K562 (cell line): Measurements from ENCODE around the gene KCNJ15. TPM values are rescaled to one million over a fixed set of nuclear protein-coding genes. Genes with fewer than 3 reads are reported as not detected.

Experiments used
- ARID1B ChIP-seq: fragments of 450-650 bp; IDR thresholded peaks from 2 replicates; pipeline ENCODE4 v1.6.1; 2016; ENCODE audit warnings: antibody characterized with exemption, mild to moderate bottlenecking, inconsistent platforms
- ARID2 ChIP-seq: fragments of 450-650 bp; IDR thresholded peaks from 2 replicates; pipeline ENCODE4 v1.6.1; 2017; ENCODE audit warnings: antibody characterized with exemption, mild to moderate bottlenecking
- ATF7 ChIP-seq: fragments of 450-650 bp; IDR thresholded peaks from 2 replicates; pipeline ENCODE4 v1.7.1; 2014; ENCODE audit warnings: mild to moderate bottlenecking, moderate library complexity
- CBX5 ChIP-seq: IDR thresholded peaks from 2 replicates; pipeline ENCODE4 v1.6.1; 2014; ENCODE audit warnings: low read depth, borderline replicate concordance
- CC2D1A ChIP-seq: fragments of 450-650 bp; IDR thresholded peaks from 2 replicates; pipeline ENCODE4 v1.6.1; 2017; ENCODE audit warnings: mild to moderate bottlenecking
- CTCFL ChIP-seq: IDR thresholded peaks from 2 replicates; pipeline ENCODE4 v1.6.1; 2011; ENCODE audit warnings: borderline replicate concordance, low read depth, mild to moderate bottlenecking, moderate library complexity, low read length; ENCODE audit not compliant: insufficient read depth, poor library complexity, severe bottlenecking
- ELK1 ChIP-seq: sonication (generic); formaldehyde crosslinking; IDR thresholded peaks from 2 replicates; pipeline ENCODE4 v1.8.1; 2022; ENCODE audit warnings: missing genetic modification reagents
- FOXK2 ChIP-seq, 2 experiments: fragments of 450-650 bp; IDR thresholded peaks in 1 of 2; conservative IDR thresholded peaks in 1 of 2; 2 replicates each; pipeline ENCODE4 v1.6.1; 2016; ENCODE audit warnings: low read depth in 2 of 2, mild to moderate bottlenecking in 1 of 2
- MLLT1 ChIP-seq, 2 experiments: fragments of 450-650 bp; IDR thresholded peaks; 2 replicates each; pipeline ENCODE4 v1.6.1; 2016
- NEUROD1 ChIP-seq: fragments of 150-350 bp; IDR thresholded peaks from 2 replicates; pipeline ENCODE4 v1.6.1; 2014; ENCODE audit warnings: borderline replicate concordance, low read length, low read depth; ENCODE audit not compliant: partially characterized antibody
- RAD21 ChIP-seq, 2 experiments: fragments of 250-450 bp in 1 of 2; fragments of 450-650 bp in 1 of 2; sonication (Bioruptor Pico) in 1 of 2; formaldehyde crosslinking in 1 of 2; IDR thresholded peaks in 1 of 2; conservative IDR thresholded peaks in 1 of 2; 2 replicates each; pipeline versions ENCODE4 v1.4.0 to v1.8.0; 2020 to 2022; ENCODE audit warnings: mild to moderate bottlenecking in 2 of 2, moderate library complexity in 1 of 2
- RCOR1 ChIP-seq, 2 experiments: IDR thresholded peaks; 2 replicates each; pipeline ENCODE4 v1.6.1; 2012; ENCODE audit warnings: low read depth in 2 of 2, low read length in 2 of 2, borderline replicate concordance in 1 of 2, improper control_type of control experiment in 1 of 2
- TRIM24 ChIP-seq, 2 experiments: fragments of 450-650 bp; IDR thresholded peaks; 2 replicates each; pipeline ENCODE4 v1.6.1; 2016
- TRIM28 ChIP-seq: fragments of 450-650 bp; IDR thresholded peaks from 2 replicates; pipeline ENCODE4 v1.6.1; 2017
- XRCC5 ChIP-seq: fragments of 200-400 bp; formaldehyde crosslinking; IDR thresholded peaks from 2 replicates; pipeline ENCODE4 v1.6.1; 2017; ENCODE audit warnings: low read depth, mild to moderate bottlenecking, low read length
- ZNF592 ChIP-seq: fragments of 450-650 bp; IDR thresholded peaks from 2 replicates; pipeline ENCODE4 v1.6.1; 2017; ENCODE audit warnings: antibody characterized with exemption, mild to moderate bottlenecking
- polyA plus RNA-seq, 8 experiments: library from polyadenylated mRNA; depleted of rRNA in 4 of 8; stranded (reverse) in 5 of 8; unstranded in 3 of 8; fragments of >200 nt; fragmentation: Nextera tagmentation in 2 of 8; fragmentation: Illumina TruSeq in 1 of 8; extraction: Ambion mirVana in 2 of 8; extraction: Trizol in 1 of 8; gene quantifications; 2 replicates each; pipeline versions ENCODE4 v1.2.1 to v1.2.3, GENCODE V29; 2011 to 2014; ENCODE audit warnings: inconsistent platforms in 1 of 8, missing spikeins in 1 of 8
- total RNA-seq, 7 experiments: library from RNA; depleted of rRNA in 6 of 7; stranded (reverse); fragments of >200 nt in 6 of 7; fragmentation: Illumina TruSeq in 2 of 7; extraction: Trizol in 2 of 7; gene quantifications; 2 replicates each; pipeline versions ENCODE4 v1.2.1 to v1.2.3, GENCODE V29; 2011 to 2021; ENCODE audit warnings: low replicate concordance in 1 of 7
- TF ChIP-seq, protein P1 (sequence below): fragments of 450-650 bp; formaldehyde crosslinking; IDR thresholded peaks from 2 replicates; pipeline ENCODE4 v1.4.0; 2022; ENCODE audit warnings: mild to moderate bottlenecking, moderate library complexity

The KCNJ15 gene
- total and polyA plus RNA-seq, 9 of the 15 experiments (the other 6 are each of a cell fraction or from before 2014, with no cell fraction given): 0.20 to 3.0 (median 0.72) TPM; not detected in 1

GRCh38 chr21:38219049-38219628 is 37.7 kb upstream of the KCNJ15 start (continued):
- TF ChIP-seq ZNF592 (0 out of 2 replicates have a peak, but pooled peaks have one; percentile 7), TRIM24 (IDR thresholded peaks at IDR 0.05) (0 out of 4 replicates have a peak, but pooled peaks of 1 of the 2 experiments have one; percentile 41), CTCFL (peak; percentile 36), FOXK2 (conservative IDR thresholded peaks at IDR 0.05 in 1 of 2, IDR thresholded peaks at IDR 0.05 in 1 of 2; ENCODE audit: low read depth in 2 of 2) (no peak), ARID2 (no peak), MLLT1 (IDR thresholded peaks at IDR 0.05) (0 out of 4 replicates have a peak, but pooled peaks of 1 of the 2 experiments have one; percentile 21), RCOR1 (IDR thresholded peaks at IDR 0.05; ENCODE audit: borderline replicate concordance in 1 of 2, low read depth in 2 of 2, low read length in 2 of 2) (peak in 1 of 2 experiments; percentile 71; a peak in 2 of 4 replicates), NEUROD1 (no peak), TRIM28 (0 out of 2 replicates have a peak, but pooled peaks have one; percentile 25), RAD21 (CRISPR knock-in tag; conservative IDR thresholded peaks at IDR 0.05 in 1 of 2, IDR thresholded peaks at IDR 0.05 in 1 of 2) (peak; percentile 36 to 82; a peak in 3 of 4 replicates), ELK1 (CRISPR knock-in tag) (no peak), ARID1B (peak; percentile 34; the same call in 1 of the 2 replicates), ATF7 (0 out of 2 replicates have a peak, but pooled peaks have one; percentile 23), XRCC5 (peak; percentile 73), CC2D1A (peak; percentile 52; the same call in 1 of the 2 replicates), CBX5 (0 out of 2 replicates have a peak, but pooled peaks have one; percentile 51)
- TF ChIP-seq, protein P1, sequence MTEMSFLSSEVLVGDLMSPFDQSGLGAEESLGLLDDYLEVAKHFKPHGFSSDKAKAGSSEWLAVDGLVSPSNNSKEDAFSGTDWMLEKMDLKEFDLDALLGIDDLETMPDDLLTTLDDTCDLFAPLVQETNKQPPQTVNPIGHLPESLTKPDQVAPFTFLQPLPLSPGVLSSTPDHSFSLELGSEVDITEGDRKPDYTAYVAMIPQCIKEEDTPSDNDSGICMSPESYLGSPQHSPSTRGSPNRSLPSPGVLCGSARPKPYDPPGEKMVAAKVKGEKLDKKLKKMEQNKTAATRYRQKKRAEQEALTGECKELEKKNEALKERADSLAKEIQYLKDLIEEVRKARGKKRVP (CRISPR knock-in tag): no peak
